ES-I3 (cell line): ENCODE measurements around the gene AMER3.

Source experiments
- H3K36me3 ChIP-seq: 2 replicates; pipeline ENCODE4 v1.6.1; 2013; ENCODE audit warnings: mild to moderate bottlenecking, low read length, control low read depth, moderate library complexity; ENCODE audit not compliant: insufficient read depth
- H3K4me1 ChIP-seq: 2 replicates; pipeline ENCODE4 v1.6.1; 2013; ENCODE audit warnings: mild to moderate bottlenecking, control low read depth, low read length; ENCODE audit not compliant: insufficient read depth
- H3K9ac ChIP-seq: 2 replicates; pipeline ENCODE4 v1.6.1; 2013; ENCODE audit warnings: low read depth, mild to moderate bottlenecking, low read length, moderate library complexity
- H3K9me3 ChIP-seq: 2 replicates; pipeline ENCODE4 v1.6.1; 2013; ENCODE audit warnings: mild to moderate bottlenecking, low read length, moderate library complexity; ENCODE audit not compliant: control insufficient read depth, insufficient read depth

AMER3 gene

GRCh38 chr2:130810490-130810889, 55.1 kb downstream of the AMER3 start:
- no peaks in the 10 kb centered on the region for H3K36me3 ChIP-seq
- H3K4me1 ChIP-seq, result peaks cover 7% of the 10 kb centered on the region; the same call in 1 of the 2 replicates
- no peaks in the 10 kb centered on the region for H3K9me3 ChIP-seq
- H3K9ac ChIP-seq, result no peak overlapping the region

GRCh38 chr2:130813722-130814121, 58.4 kb downstream of the AMER3 start:
- Histone ChIP-seq H3K9ac (no peak overlapping the region), H3K9me3 (no peaks in the 10 kb centered on the region), H3K36me3 (no peaks in the 10 kb centered on the region), H3K4me1 (no peaks in the 10 kb centered on the region; the same call in 1 of the 2 replicates)

GRCh38 chr2:130814931-130815680, 59.8 kb downstream of the AMER3 start:
- H3K36me3 ChIP-seq, result no peaks in the 10 kb centered on the region
- no peaks in the 10 kb centered on the region for H3K9me3 ChIP-seq
- peaks cover 10% of the 10 kb centered on the region for H3K4me1 ChIP-seq
- no peak overlapping the region for H3K9ac ChIP-seq
